CD14-positive monocyte (primary cell): ENCODE measurements around the gene CLDN19. TPM values are rescaled to one million over a fixed set of nuclear protein-coding genes. Genes with fewer than 3 reads are reported as not detected.
A peak's percentile ranks its signal among the peaks of the same experiment; 100 is the strongest.

ENCODE experiments used
- DNase-seq, 3 donors: peaks; one replicate each; pipeline ENCODE4 v3.0.0-alpha.2; 2011 to 2022
- H2AFZ ChIP-seq: 2 replicates; pipeline ENCODE4 v1.6.0; 2012; ENCODE audit warnings: mild to moderate bottlenecking, low read depth, low read length, inconsistent platforms; ENCODE audit not compliant: insufficient read depth, poor library complexity, severe bottlenecking
- H3K27ac ChIP-seq, 2 donors: 1 replicate in 1 of 2; 2 replicates in 1 of 2; pipeline ENCODE4 v1.5.1; 2012 to 2013; ENCODE audit warnings: low read length in 2 of 2, control low read depth in 1 of 2, inconsistent platforms in 1 of 2, low read depth in 1 of 2, mild to moderate bottlenecking in 1 of 2
- H3K27me3 ChIP-seq, 2 donors: one replicate each; pipeline versions ENCODE4 v1.6.0 to v1.6.1; 2011 to 2013; ENCODE audit warnings: low read length in 2 of 2; ENCODE audit not compliant: control insufficient read depth in 2 of 2, insufficient read depth in 2 of 2
- H3K36me3 ChIP-seq, 2 donors: replicated peaks in 1 of 2; 1 replicate in 1 of 2; 2 replicates in 1 of 2; pipeline versions ENCODE4 v1.5.1 to v1.6.1; 2012 to 2013; ENCODE audit warnings: low read length in 2 of 2, control low read depth in 1 of 2, inconsistent platforms in 1 of 2, mild to moderate bottlenecking in 1 of 2; ENCODE audit not compliant: insufficient read depth in 2 of 2, control insufficient read depth in 1 of 2
- H3K4me1 ChIP-seq, 2 donors: 1 replicate in 1 of 2; 2 replicates in 1 of 2; pipeline versions ENCODE4 v1.5.1 to v1.6.1; 2012 to 2013; ENCODE audit warnings: low read length in 2 of 2, control low read depth in 1 of 2, inconsistent platforms in 1 of 2, mild to moderate bottlenecking in 1 of 2, moderate library complexity in 1 of 2; ENCODE audit not compliant: insufficient read depth in 2 of 2, control insufficient read depth in 1 of 2
- H3K4me2 ChIP-seq: replicated peaks from 2 replicates; pipeline ENCODE3; 2012; ENCODE audit warnings: low read length, moderate library complexity, mild to moderate bottlenecking; ENCODE audit not compliant: poor library complexity, severe bottlenecking; ENCODE audit errors: extremely low read depth
- H3K4me3 ChIP-seq, 3 experiments: fragments of 200-600 bp in 1 of 3; sonication (generic) in 1 of 3; replicated peaks in 1 of 3; 1 replicate in 2 of 3; 2 replicates in 1 of 3; pipeline ENCODE4 v1.5.1; 2011 to 2013; ENCODE audit warnings: low read length in 3 of 3, mild to moderate bottlenecking in 3 of 3, control low read depth in 2 of 3, low read depth in 2 of 3, inconsistent platforms in 1 of 3, moderate library complexity in 1 of 3
- H3K79me2 ChIP-seq: 2 replicates; pipeline ENCODE4 v1.6.0; 2012; ENCODE audit warnings: mild to moderate bottlenecking, control low read depth, inconsistent platforms, low read length, moderate library complexity; ENCODE audit not compliant: insufficient read depth
- H3K9ac ChIP-seq: 2 replicates; pipeline ENCODE4 v1.6.0; 2017; ENCODE audit warnings: low read length, mild to moderate bottlenecking; ENCODE audit not compliant: insufficient read depth, poor library complexity, severe bottlenecking
- H3K9me3 ChIP-seq, 2 donors: replicated peaks in 1 of 2; 1 replicate in 1 of 2; 2 replicates in 1 of 2; pipeline versions ENCODE4 v1.5.1 to v1.6.1; 2012 to 2013; ENCODE audit warnings: low read length in 2 of 2, control low read depth in 1 of 2; ENCODE audit not compliant: control insufficient read depth in 1 of 2, insufficient read depth in 1 of 2
- H4K20me1 ChIP-seq: 2 replicates; pipeline ENCODE4 v1.6.0; 2012; ENCODE audit warnings: mild to moderate bottlenecking, low read length, control low read depth, moderate library complexity; ENCODE audit not compliant: insufficient read depth
- H3K27ac Mint-ChIP-seq, 7 donors: one replicate each; pipeline ENCODE4 v1.8.0; 2020; ENCODE audit warnings: mild to moderate bottlenecking in 7 of 7, mixed read lengths in 7 of 7, moderate library complexity in 6 of 7, inconsistent platforms in 2 of 7
- H3K27me3 Mint-ChIP-seq, 3 donors: one replicate each; pipeline ENCODE4 v1.8.0; 2021 to 2022; ENCODE audit warnings: low read depth in 3 of 3, mild to moderate bottlenecking in 3 of 3, mixed read lengths in 3 of 3, moderate library complexity in 3 of 3, inconsistent platforms in 1 of 3
- H3K36me3 Mint-ChIP-seq, 2 donors: one replicate each; pipeline ENCODE4 v1.8.0; 2020; ENCODE audit warnings: mixed read lengths in 2 of 2, inconsistent platforms in 1 of 2, mild to moderate bottlenecking in 1 of 2
- H3K4me1 Mint-ChIP-seq: one replicate; pipeline ENCODE4 v1.8.0; 2020; ENCODE audit warnings: mild to moderate bottlenecking, mixed read lengths
- H3K4me3 Mint-ChIP-seq, 2 donors: one replicate each; pipeline ENCODE4 v1.8.0; 2020; ENCODE audit warnings: mild to moderate bottlenecking in 2 of 2, mixed read lengths in 2 of 2, moderate library complexity in 1 of 2
- H3K9me3 Mint-ChIP-seq, 7 donors: one replicate each; pipeline ENCODE4 v1.8.0; 2020 to 2022; ENCODE audit warnings: mixed read lengths in 7 of 7, mild to moderate bottlenecking in 6 of 7, moderate library complexity in 6 of 7, inconsistent platforms in 2 of 7
- CTCF ChIP-seq: fragments of 200-600 bp; IDR thresholded peaks from one replicate; pipeline ENCODE4 v1.8.0; 2022; ENCODE audit warnings: antibody characterized with exemption, mild to moderate bottlenecking
- WGBS: methylation state at CpG from one replicate; pipeline ENCODE4 v1.1.5; 2013; ENCODE audit warnings: missing lambda C conversion rate; ENCODE audit not compliant: insufficient coverage; 5-methylcytosine and 5-hydroxymethylcytosine counted together
- intact Hi-C, 2 donors: fragments of 100-400 bp; cut with micrococcal nuclease; formaldehyde crosslinking; loops; one replicate each; pipeline versions ENCODE4 v1.15.0 to v1.15.1; 2023
- polyA plus RNA-seq, 3 donors: library from polyadenylated mRNA; depleted of rRNA in 1 of 3; unstranded in 2 of 3; stranded (reverse) in 1 of 3; fragments of 300-500 nt in 2 of 3; fragments of >200 nt in 1 of 3; fragmentation: Illumina TruSeq in 2 of 3; gene quantifications; 1 replicate in 2 of 3; 2 replicates in 1 of 3; pipeline ENCODE4 v1.2.3, GENCODE V29; 2012 to 2021

The CLDN19 gene
- polyA plus RNA-seq, 3 donors = not detected

GRCh38 chr1:42692461-42692860, 47.6 kb downstream of the CLDN19 start:
- peaks cover 95% of the 10 kb centered on the region for H3K79me2 ChIP-seq
- peaks cover 100% of the 10 kb centered on the region for H4K20me1 ChIP-seq
- no peak overlapping the region for H3K4me3 Mint-ChIP-seq
- H3K4me3 ChIP-seq = no peak overlapping the region
- H3K36me3 Mint-ChIP-seq = peaks cover 62 to 76% of the 10 kb centered on the region in 2 donors
- H3K27me3 ChIP-seq = no peaks in the 10 kb centered on the region
- H3K4me1 Mint-ChIP-seq = peaks cover 28% of the 10 kb centered on the region
- no peaks in the 10 kb centered on the region for H3K4me1 ChIP-seq
- H3K36me3 ChIP-seq = peaks cover 58 to 74% of the 10 kb centered on the region in 2 donors
- no peak overlapping the region for H3K9ac ChIP-seq
- H3K4me2 ChIP-seq = no peak overlapping the region
- no peaks in the 10 kb centered on the region for H3K9me3 Mint-ChIP-seq
- intact Hi-C loops = no loop called here
- no peak for DNase-seq
- H2AFZ ChIP-seq = no peak overlapping the region
- no peaks in the 10 kb centered on the region for H3K27me3 Mint-ChIP-seq
- 60% methylated on average over 4 of the region's 5 CpGs for WGBS
- TF ChIP-seq CTCF = no peak
- H3K27ac ChIP-seq = peak overlapping the region in 1 of 2 donors; percentile 12
- H3K9me3 ChIP-seq = no peaks in the 10 kb centered on the region
- peak overlapping the region in 3 of 7 donors; percentile 19 to 43 (median 21) for H3K27ac Mint-ChIP-seq

- peaks cover 100% of the 10 kb centered on the region for H4K20me1 ChIP-seq
- no peak overlapping the region for H3K27ac ChIP-seq
- H2AFZ ChIP-seq = no peak overlapping the region
- no CpG with 5 or more reads among the region's 4 CpGs for WGBS
- peaks cover 100% of the 10 kb centered on the region for H3K79me2 ChIP-seq
- peaks cover 56 to 70% of the 10 kb centered on the region in 2 donors for H3K36me3 Mint-ChIP-seq
- H3K9me3 Mint-ChIP-seq = no peaks in the 10 kb centered on the region
- H3K27me3 Mint-ChIP-seq = no peaks in the 10 kb centered on the region
- H3K4me1 ChIP-seq = peaks cover 0 to 4% of the 10 kb centered on the region in 2 donors
- no peak overlapping the region for H3K4me3 Mint-ChIP-seq
- H3K27ac Mint-ChIP-seq = no peak overlapping the region
- H3K4me1 Mint-ChIP-seq = peaks cover 38% of the 10 kb centered on the region
- H3K4me2 ChIP-seq = no peak overlapping the region
- H3K27me3 ChIP-seq = no peaks in the 10 kb centered on the region
- H3K9ac ChIP-seq = no peak overlapping the region
- peaks cover 52 to 73% of the 10 kb centered on the region in 2 donors for H3K36me3 ChIP-seq
- no peak overlapping the region for H3K4me3 ChIP-seq
- no peak for DNase-seq
- intact Hi-C loops = no loop called here
- TF ChIP-seq CTCF = no peak
- H3K9me3 ChIP-seq = no peaks in the 10 kb centered on the region
Measured at GRCh38 chr1:42691157-42691498, 48.9 kb downstream of the CLDN19 start.
